ENCODE results near the gene ISCA1.

The ISCA1 gene

GRCh38 chr9:86256653-86257052 lies 25.7 kb downstream of the ISCA1 start:
- peaks cover 0 to 2% of the 10 kb centered on the region in 2 experiments; a peak in 1 of 3 replicates for H3K36me3 ChIP-seq (ENCODE audit: control insufficient read depth in 2 of 2, insufficient read depth in 1 of 2, low read length in 2 of 2)
- H3K4me1 ChIP-seq (ENCODE audit: control insufficient read depth, insufficient read depth, low read length), result no peaks in the 10 kb centered on the region
- H3K27ac ChIP-seq (ENCODE audit: extremely low read depth, low read depth, low read length), result no peak overlapping the region
- no peak overlapping the region for H3K4me3 ChIP-seq (ENCODE audit: low read depth, low read length)
- no peak for TF ChIP-seq ZNF76 (tag by site-specific recombination; IDR thresholded peaks at IDR 0.05; ENCODE audit: borderline replicate concordance, low read depth)
- no peak for TF ChIP-seq ZNF639 (tag by site-specific recombination; IDR thresholded peaks at IDR 0.05)
- TF ChIP-seq ZNF555 (tag by site-specific recombination; conservative IDR thresholded peaks at IDR 0.05), result no peak
- TF ChIP-seq ZNF501 (tag by site-specific recombination; IDR thresholded peaks at IDR 0.05), result no peak
- TF ChIP-seq HOXD13 (CRISPR knock-in tag; IDR thresholded peaks at IDR 0.05; ENCODE audit: borderline replicate concordance), result no peak
- H3K9me3 ChIP-seq (ENCODE audit: control insufficient read depth, insufficient read depth, low read depth, low read length), result no peaks in the 10 kb centered on the region
- ChIA-PET CTCF (interaction anchor here (0.6 to 3.3 kb wide), 4 partner anchors 9 to 326 kb away, joined by 3 to 10 read pairs (median 4); no protein-coding TSS in a partner anchor), POLR2A (interaction anchor here (1.6 kb wide), 1 partner anchor 26 kb away, joined by 7 read pairs; the partner anchor contains the start of gene ISCA1)

- ChIA-PET CTCF (interaction anchor here (0.6 to 0.8 kb wide), 2 partner anchors 1133 to 1993 kb away, joined by 3 read pairs; no protein-coding TSS in a partner anchor), POLR2A (interaction anchor here (0.7 kb wide), 1 partner anchor 51 kb away, joined by 3 read pairs; no protein-coding TSS in a partner anchor)
- Histone ChIP-seq H3K27ac (ENCODE audit: extremely low read depth, low read depth, low read length) (no peak overlapping the region), H3K4me1 (ENCODE audit: control insufficient read depth, insufficient read depth, low read length) (no peaks in the 10 kb centered on the region), H3K9me3 (ENCODE audit: control insufficient read depth, insufficient read depth, low read depth, low read length) (no peaks in the 10 kb centered on the region), H3K36me3 (ENCODE audit: control insufficient read depth in 2 of 2, insufficient read depth in 1 of 2, low read length in 2 of 2) (no peaks in the 10 kb centered on the region), H3K4me3 (ENCODE audit: low read depth, low read length) (no peak overlapping the region)
- TF ChIP-seq ZNF660 (tag by site-specific recombination; IDR thresholded peaks at IDR 0.05), result no peak
- TF ChIP-seq ZNF26 (tag by site-specific recombination; IDR thresholded peaks at IDR 0.05), result no peak
- TF ChIP-seq, protein P1, sequence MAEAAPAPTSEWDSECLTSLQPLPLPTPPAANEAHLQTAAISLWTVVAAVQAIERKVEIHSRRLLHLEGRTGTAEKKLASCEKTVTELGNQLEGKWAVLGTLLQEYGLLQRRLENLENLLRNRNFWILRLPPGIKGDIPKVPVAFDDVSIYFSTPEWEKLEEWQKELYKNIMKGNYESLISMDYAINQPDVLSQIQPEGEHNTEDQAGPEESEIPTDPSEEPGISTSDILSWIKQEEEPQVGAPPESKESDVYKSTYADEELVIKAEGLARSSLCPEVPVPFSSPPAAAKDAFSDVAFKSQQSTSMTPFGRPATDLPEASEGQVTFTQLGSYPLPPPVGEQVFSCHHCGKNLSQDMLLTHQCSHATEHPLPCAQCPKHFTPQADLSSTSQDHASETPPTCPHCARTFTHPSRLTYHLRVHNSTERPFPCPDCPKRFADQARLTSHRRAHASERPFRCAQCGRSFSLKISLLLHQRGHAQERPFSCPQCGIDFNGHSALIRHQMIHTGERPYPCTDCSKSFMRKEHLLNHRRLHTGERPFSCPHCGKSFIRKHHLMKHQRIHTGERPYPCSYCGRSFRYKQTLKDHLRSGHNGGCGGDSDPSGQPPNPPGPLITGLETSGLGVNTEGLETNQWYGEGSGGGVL (tag by site-specific recombination; IDR thresholded peaks at IDR 0.05), result no peak
- TF ChIP-seq, protein P2, sequence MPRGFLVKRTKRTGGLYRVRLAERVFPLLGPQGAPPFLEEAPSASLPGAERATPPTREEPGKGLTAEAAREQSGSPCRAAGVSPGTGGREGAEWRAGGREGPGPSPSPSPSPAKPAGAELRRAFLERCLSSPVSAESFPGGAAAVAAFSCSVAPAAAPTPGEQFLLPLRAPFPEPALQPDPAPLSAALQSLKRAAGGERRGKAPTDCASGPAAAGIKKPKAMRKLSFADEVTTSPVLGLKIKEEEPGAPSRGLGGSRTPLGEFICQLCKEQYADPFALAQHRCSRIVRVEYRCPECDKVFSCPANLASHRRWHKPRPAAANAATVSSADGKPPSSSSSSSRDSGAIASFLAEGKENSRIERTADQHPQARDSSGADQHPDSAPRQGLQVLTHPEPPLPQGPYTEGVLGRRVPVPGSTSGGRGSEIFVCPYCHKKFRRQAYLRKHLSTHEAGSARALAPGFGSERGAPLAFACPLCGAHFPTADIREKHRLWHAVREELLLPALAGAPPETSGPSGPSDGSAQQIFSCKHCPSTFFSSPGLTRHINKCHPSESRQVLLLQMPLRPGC (tag by site-specific recombination; IDR thresholded peaks at IDR 0.05), result no peak
- no peak for TF ChIP-seq ZNF311 (tag by site-specific recombination; IDR thresholded peaks at IDR 0.05; ENCODE audit: borderline replicate concordance)
- TF ChIP-seq, protein P3, sequence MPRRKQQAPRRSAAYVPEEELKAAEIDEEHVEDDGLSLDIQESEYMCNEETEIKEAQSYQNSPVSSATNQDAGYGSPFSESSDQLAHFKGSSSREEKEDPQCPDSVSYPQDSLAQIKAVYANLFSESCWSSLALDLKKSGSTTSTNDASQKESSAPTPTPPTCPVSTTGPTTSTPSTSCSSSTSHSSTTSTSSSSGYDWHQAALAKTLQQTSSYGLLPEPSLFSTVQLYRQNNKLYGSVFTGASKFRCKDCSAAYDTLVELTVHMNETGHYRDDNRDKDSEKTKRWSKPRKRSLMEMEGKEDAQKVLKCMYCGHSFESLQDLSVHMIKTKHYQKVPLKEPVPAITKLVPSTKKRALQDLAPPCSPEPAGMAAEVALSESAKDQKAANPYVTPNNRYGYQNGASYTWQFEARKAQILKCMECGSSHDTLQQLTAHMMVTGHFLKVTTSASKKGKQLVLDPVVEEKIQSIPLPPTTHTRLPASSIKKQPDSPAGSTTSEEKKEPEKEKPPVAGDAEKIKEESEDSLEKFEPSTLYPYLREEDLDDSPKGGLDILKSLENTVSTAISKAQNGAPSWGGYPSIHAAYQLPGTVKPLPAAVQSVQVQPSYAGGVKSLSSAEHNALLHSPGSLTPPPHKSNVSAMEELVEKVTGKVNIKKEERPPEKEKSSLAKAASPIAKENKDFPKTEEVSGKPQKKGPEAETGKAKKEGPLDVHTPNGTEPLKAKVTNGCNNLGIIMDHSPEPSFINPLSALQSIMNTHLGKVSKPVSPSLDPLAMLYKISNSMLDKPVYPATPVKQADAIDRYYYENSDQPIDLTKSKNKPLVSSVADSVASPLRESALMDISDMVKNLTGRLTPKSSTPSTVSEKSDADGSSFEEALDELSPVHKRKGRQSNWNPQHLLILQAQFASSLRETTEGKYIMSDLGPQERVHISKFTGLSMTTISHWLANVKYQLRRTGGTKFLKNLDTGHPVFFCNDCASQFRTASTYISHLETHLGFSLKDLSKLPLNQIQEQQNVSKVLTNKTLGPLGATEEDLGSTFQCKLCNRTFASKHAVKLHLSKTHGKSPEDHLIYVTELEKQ (tag by site-specific recombination; IDR thresholded peaks at IDR 0.05; ENCODE audit: borderline replicate concordance), result no peak
- TF ChIP-seq ZNF549 (tag by site-specific recombination; IDR thresholded peaks at IDR 0.05), result no peak
- TF ChIP-seq ZNF473 (tag by site-specific recombination; IDR thresholded peaks at IDR 0.05), result no peak
- TF ChIP-seq ZNF621 (tag by site-specific recombination; IDR thresholded peaks at IDR 0.05), result no peak
- TF ChIP-seq, protein P4, sequence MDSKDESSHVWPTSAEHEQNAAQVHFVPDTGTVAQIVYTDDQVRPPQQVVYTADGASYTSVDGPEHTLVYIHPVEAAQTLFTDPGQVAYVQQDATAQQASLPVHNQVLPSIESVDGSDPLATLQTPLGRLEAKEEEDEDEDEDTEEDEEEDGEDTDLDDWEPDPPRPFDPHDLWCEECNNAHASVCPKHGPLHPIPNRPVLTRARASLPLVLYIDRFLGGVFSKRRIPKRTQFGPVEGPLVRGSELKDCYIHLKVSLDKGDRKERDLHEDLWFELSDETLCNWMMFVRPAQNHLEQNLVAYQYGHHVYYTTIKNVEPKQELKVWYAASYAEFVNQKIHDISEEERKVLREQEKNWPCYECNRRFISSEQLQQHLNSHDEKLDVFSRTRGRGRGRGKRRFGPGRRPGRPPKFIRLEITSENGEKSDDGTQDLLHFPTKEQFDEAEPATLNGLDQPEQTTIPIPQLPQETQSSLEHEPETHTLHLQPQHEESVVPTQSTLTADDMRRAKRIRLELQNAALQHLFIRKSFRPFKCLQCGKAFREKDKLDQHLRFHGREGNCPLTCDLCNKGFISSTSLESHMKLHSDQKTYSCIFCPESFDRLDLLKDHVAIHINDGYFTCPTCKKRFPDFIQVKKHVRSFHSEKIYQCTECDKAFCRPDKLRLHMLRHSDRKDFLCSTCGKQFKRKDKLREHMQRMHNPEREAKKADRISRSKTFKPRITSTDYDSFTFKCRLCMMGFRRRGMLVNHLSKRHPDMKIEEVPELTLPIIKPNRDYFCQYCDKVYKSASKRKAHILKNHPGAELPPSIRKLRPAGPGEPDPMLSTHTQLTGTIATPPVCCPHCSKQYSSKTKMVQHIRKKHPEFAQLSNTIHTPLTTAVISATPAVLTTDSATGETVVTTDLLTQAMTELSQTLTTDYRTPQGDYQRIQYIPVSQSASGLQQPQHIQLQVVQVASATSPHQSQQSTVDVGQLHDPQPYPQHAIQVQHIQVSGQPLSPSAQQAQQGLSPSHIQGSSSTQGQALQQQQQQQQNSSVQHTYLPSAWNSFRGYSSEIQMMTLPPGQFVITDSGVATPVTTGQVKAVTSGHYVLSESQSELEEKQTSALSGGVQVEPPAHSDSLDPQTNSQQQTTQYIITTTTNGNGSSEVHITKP (tag by site-specific recombination; IDR thresholded peaks at IDR 0.05), result no peak
- no peak for TF ChIP-seq ZNF664 (tag by site-specific recombination; IDR thresholded peaks at IDR 0.05)
- TF ChIP-seq ZNF571 (tag by site-specific recombination; IDR thresholded peaks at IDR 0.05), result no peak
- no peak for TF ChIP-seq ZNF174 (tag by site-specific recombination; IDR thresholded peaks at IDR 0.05)
Observed at GRCh38 chr9:86253577-86253976, 28.8 kb downstream of the ISCA1 start.
